ENCODE data around the gene POLR3B. TPM values are rescaled to one million over a fixed set of nuclear protein-coding genes. Genes with fewer than 3 reads are reported as not detected.
"Not testable (repeated sequence)": the region's sequence is repeated elsewhere in the genome, so short reads cannot be mapped to it uniquely, and the experiment has no call there.

The POLR3B gene
- polyA plus RNA-seq, 3 donors: 15.3 to 18.2 (median 15.8) TPM

DNA sequence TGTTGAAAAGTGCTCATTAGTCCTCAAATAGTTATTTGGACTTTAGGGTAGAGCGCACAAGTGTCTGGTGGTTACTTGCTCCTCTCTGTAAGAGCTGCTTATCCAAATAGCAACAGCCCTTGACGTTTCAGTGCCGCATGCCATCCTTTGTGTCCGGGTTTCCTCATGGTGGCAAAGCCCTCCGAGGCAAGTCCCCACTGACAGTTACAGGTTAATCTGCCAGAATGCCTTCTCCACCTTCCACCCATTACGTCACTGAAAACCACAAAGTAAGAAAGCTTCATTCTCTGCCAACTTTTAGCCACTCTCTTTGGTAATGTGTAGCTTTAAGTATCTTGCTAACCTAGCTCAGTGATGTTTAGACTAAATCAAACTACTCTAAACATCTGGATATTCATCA lies 78.6 kb downstream of the POLR3B start:
- DNase-seq (ENCODE audit: extremely low read depth in 1 of 11, low read depth in 9 of 11, low spot score in 4 of 11): no peak

DNA sequence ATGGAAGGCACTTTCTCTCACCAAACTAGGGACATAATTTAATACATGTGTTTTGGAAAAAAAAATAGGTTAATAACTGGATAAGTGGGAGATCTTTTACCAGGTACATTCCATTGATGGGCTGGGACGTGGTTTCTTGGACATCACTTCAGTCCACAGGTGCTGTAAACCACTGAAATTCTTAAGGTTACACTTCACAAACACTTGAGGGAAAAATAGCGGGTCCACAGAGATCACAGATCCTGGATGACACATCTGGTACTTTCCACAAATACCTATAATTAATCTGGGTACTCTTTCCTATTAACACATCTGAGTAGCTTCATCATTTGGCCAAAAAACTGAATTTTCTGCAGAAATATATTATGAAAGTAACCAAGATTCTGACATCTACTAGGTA lies 85.0 kb downstream of the POLR3B start:
- DNase-seq (ENCODE audit: extremely low read depth in 1 of 11, low read depth in 9 of 11, low spot score in 4 of 11): no peak

DNA sequence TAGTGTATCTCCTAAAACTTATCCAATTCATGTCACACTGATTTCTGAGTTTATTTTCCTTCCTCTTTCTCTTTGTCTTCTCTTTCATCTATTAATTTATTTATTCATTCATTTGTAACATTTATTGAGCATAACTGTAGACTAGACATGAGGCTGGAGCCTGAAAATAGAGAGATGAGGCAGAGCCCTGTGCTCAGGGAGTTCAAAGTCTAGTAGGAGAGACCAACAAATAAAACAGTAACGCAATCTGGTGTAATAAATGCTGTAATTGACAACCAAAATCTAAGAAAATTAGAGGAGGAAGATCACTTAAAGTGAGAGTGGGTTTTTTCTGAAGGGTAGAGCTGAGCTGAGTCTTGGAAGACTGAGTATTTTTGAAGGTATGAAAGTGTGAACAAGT lies 87.5 kb downstream of the POLR3B start:
- no peak for DNase-seq (ENCODE audit: extremely low read depth in 1 of 11, low read depth in 9 of 11, low spot score in 4 of 11)

DNA sequence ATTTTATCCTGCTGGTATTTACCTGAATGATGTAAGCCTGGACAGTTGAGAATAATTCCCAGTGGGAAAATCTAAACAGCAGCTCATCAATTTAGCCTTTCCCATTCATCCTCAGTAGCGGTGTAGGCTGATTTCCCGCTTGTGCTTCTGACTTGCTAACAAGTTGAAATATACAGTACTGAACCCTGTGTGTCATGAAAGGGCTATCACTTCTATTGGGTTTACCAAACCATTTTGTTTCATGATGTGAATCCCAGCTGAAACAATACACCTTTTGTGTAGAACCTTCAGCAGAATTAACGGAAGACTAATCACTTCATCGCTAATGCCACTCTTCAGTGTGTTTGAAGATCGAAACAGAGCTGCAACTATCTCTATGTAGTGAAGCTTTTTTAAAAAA lies 88.4 kb downstream of the POLR3B start:
- no peak for DNase-seq (ENCODE audit: extremely low read depth in 1 of 11, low read depth in 9 of 11, low spot score in 4 of 11)

DNA sequence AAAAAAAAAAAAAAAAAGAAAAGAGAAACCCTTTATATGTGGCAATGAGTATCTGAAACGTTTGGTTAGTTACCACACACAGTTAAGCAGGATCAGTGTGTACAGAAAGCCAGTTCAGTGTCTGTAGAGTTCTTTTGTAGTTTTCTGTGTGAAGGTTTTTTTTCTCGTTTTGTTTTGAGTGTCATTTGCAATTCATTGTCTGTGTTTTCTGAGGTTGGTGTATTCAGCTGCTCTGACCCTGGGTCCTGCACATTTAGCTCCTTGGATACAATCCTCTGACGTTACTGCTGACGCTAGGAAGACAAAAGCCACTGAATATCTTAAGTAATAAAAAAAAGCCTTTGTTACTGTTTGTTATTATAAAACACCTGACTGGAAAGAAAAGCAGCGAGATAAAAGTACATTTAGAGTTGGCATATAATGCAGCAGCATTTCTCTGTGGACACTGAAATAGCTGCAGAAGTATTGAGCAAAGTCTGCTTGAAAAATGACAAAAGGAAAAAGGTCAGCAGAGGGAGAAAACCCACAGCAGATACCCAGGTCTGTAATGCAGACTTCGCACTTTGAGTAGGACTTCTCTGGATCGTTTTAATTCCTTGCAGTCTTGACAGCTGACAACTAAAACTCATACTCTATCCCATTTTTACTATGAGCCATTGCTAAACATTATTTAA lies 89.0 kb downstream of the POLR3B start:
- no peak for DNase-seq (ENCODE audit: extremely low read depth in 1 of 11, low read depth in 9 of 11, low spot score in 4 of 11)

DNA sequence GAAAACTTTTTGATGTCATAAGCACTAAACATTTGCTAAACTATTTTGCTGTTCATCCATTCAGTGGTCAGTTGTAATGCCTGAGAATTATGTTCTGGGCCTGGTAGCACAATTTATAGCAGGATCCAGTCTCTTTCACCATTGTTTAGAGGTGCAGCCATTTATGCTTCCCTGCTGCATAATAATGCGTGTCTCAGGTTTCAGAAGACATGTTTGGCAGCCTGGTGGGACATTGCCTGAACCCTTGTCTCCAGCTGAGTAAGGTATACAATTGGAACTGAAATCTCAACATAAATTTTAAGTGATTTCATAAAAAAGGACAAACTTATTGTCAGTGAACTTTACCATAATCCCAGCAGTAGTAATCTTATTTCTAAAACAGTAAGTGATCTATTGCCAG lies 94.8 kb downstream of the POLR3B start:
- no peak for DNase-seq (ENCODE audit: extremely low read depth in 1 of 11, low read depth in 9 of 11, low spot score in 4 of 11)

DNA sequence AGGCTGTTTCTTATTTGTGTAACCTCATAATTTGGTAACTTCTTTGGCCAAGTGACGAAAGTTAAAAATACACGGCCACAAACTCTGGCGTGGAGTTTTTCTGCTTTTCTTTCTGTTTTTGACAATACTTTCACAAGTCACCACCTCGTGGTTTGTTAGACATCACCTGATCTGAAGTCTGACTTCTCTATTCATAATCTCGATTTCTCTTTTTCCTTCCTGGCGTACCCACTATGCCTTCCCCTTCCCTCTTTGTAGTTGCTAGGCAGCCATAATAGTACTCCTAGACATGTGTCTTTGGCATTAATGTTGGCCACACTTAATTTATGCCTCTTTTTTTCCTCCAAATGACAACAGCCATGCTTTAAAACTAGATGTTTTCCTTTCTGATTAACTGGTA lies 97.6 kb downstream of the POLR3B start:
- no peak for DNase-seq (ENCODE audit: extremely low read depth in 1 of 11, low read depth in 9 of 11, low spot score in 4 of 11)

DNA sequence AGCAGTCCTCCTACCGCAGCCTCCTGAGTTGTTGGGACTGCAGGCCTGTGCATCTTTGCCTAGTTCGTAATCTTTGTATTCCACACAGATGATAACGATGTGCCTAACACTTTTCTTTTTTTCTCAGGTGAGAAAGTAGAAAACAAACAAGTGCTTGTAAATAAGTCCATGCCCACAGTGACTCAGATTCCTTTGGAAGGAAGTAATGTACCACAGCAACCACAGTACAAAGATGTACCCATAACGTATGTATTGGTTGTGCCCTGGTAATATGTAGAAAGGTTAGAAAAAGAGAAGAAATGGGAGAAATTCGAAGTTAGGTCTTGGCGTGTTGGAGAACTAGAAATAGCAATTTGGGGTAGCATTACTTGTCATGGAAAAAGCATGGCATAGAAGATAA lies 101.6 kb downstream of the POLR3B start:
- DNase-seq (ENCODE audit: extremely low read depth in 1 of 11, low read depth in 9 of 11, low spot score in 4 of 11): no peak

DNA sequence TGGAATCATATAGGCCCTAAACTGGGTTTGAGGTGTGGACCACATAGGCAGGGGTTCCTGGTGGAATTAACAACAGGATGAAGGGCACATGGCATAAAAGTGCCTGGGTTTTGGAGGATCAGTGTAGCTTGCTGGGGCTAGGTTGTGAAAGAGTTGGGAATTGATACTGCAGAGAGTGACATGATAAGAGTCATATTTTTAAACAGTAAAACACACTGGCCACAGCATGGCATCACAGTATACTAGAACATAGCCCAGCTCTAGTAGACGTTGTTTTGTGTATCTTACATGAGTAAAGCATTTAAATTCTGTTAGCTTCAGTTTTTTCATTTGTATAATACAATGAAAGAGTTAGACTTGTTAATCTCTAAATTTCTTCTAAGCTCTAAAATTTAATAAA lies 102.0 kb downstream of the POLR3B start:
- no peak for DNase-seq (ENCODE audit: extremely low read depth in 1 of 11, low read depth in 9 of 11, low spot score in 4 of 11)

DNA sequence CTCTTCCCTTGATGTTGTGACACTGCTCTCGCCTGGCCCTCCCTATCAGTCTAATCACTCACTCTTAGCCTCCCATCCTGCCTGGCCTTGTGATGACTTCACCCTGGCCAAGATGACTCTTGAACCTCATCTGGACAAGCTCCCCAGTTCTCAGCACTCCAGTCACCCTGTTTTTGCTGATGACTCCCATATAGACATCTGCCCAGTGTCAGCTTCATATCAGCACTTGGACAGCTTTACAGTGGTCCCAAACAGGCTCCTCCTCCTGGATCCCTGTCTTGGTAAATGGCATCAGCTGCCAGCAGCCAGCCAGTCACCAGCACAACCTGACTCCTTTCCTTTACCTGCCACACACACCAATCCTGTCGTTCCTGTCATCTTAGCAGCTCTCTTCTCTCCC lies 104.2 kb downstream of the POLR3B start:
- DNase-seq (ENCODE audit: extremely low read depth in 1 of 11, low read depth in 9 of 11, low spot score in 4 of 11): no peak

DNA sequence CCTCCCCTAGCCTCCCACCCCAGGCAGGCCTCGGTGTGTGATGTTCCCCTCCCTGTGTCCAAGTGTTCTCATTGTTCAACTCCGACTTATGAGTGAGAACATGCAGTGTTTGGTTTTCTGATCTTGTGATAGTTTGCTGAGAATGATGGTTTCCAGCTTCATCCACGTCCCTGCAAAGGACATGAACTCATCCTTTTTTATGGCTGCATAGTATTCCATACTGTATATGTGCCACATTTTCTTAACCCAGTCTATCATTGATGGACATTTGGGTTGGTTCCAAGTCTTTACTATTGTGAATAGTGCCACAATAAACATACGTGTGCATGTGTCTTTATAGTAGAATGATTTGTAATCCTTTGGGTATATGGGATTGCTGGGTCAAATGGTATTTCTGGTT lies 108.1 kb downstream of the POLR3B start:
- DNase-seq (ENCODE audit: extremely low read depth in 1 of 11, low read depth in 9 of 11, low spot score in 4 of 11): not testable (repeated sequence)

DNA sequence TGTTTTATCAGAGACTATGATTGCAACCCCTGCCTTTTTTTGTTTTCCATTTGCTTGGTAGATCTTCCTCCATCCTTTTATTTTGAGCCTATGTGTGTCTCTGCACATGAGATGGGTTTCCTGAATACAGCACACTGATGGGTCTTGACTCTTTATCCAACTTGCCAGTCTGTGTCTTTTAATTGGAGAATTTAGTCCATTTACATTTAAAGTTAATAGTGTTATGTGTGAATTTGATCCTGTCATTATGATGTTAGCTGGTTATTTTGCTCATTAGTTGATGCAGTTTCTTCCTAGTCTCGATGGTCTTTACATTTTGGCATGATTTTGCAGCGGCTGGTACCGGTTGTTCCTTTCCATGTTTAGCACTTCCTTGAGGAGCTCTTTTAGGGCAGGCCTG lies 118.1 kb downstream of the POLR3B start:
- not testable (repeated sequence) for DNase-seq (ENCODE audit: extremely low read depth in 1 of 11, low read depth in 9 of 11, low spot score in 4 of 11)

DNA sequence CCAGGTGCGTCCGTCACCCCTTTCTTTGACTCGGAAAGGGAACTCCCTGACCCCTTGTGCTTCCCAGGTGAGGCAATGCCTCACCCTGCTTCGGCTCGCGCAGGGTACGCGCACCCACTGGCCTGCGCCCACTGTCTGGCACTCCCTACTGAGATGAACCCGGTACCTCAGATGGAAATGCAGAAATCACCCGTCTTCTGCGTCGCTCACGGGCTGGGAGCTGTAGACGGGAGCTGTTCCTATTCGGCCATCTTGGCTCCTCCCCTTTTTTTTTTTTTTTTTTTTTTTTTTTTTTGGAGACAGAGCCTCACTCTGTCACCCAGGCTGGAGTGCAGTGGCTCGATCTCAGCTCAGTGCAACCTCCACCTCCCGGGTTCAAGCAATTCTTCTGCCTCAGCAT lies 120.1 kb downstream of the POLR3B start:
- DNase-seq (ENCODE audit: extremely low read depth in 1 of 11, low read depth in 9 of 11, low spot score in 4 of 11): not testable (repeated sequence)

DNA sequence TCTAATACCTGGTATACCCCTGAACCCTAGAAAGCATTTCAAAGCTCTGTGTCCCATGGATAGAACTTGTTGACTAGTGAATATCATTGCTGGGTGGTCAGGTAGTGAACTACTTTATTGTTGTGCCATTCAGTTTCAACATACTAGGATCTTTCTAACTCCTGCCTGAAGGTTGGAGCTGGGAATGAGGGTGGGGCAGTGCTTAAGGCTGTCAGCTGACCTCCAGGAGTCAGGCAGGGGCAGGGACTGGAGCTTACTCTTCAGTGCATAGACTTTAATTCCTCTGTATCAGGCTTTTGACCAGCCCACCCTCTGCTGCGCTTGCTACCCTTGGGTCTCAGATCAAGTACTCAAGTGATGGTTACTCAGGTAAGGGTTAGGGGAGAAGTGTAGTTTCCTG lies 122.7 kb downstream of the POLR3B start:
- no peak for DNase-seq (ENCODE audit: extremely low read depth in 1 of 11, low read depth in 9 of 11, low spot score in 4 of 11)

DNA sequence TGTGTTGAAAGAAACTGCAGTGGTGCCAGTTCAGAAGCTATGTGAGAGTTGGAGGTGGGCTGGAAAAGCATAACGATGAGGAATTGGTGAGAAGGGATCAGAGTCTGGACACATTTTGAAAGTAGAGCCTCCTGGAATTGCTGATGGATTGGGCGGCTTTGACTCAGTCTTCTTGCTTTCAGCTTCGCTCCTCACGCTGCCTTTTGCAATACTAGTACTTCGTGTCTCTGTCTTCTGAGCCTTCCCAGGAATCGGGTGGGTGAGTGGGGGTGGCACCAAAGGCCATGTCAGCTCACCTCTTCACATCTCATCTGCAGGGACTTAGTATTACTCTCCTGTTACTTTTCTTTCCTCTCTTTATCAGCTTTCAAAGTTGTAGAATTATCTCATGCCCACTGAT lies 123.7 kb downstream of the POLR3B start:
- no peak for DNase-seq (ENCODE audit: extremely low read depth in 1 of 11, low read depth in 9 of 11, low spot score in 4 of 11)

DNA sequence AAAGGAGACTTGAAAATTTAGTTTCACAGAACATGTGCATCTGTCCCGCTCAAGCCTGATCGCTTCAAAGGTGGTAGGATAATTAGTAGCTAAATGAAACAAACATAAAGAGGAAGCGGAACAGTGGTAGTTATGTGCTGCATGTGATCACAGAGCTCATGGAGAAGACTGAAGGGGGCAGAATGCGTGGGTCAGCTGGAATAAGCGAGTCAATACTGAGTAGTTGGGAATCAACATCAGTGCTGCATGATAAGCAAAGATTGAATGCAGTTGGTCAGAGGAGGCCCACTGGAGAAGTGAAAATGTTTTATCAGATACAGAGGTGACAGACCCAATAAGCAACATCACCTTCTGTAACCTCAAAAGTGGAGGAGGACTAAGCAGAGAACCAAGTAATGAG lies 130.1 kb downstream of the POLR3B start:
- DNase-seq (ENCODE audit: extremely low read depth in 1 of 11, low read depth in 9 of 11, low spot score in 4 of 11): no peak

DNA sequence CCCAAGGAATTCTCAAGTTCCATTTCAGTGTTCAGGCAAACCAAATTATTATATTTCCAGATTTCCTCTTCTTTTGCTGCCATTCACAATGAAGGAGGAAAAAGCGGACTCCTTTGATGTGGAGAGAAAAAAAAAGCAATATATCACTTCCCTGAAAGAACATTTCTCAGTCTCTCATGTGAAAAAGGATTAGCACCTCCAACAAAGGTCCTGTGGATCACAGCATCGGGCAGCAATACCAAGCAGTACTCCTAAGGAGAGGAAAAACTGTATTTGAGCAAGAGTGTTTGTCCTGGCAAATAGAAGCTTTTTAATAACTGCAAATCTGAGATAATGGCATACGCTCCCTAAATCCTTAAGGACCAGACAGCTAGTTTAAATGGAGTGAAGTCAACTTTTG lies 131.3 kb downstream of the POLR3B start:
- DNase-seq (ENCODE audit: extremely low read depth in 1 of 11, low read depth in 9 of 11, low spot score in 4 of 11): no peak

DNA sequence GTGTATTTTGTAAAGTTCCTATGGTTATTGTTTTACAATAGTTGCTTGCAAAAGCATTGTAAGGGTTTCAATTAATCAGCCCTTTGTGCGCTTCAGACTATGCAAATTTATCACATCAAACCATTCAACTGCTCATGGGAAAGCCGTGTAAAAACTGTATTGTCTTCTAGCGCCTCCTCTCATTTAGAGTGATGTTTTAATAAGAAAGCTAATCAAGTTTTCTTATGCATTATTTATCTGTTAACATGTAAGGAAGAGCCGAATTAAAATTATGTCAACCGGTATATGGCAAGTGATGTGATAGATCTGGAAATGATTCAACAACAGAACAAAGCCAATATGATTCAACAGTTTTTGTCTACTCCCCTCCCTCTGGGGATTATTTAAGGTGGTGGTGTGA lies 132.7 kb downstream of the POLR3B start:
- DNase-seq (ENCODE audit: extremely low read depth in 1 of 11, low read depth in 9 of 11, low spot score in 4 of 11): no peak

DNA sequence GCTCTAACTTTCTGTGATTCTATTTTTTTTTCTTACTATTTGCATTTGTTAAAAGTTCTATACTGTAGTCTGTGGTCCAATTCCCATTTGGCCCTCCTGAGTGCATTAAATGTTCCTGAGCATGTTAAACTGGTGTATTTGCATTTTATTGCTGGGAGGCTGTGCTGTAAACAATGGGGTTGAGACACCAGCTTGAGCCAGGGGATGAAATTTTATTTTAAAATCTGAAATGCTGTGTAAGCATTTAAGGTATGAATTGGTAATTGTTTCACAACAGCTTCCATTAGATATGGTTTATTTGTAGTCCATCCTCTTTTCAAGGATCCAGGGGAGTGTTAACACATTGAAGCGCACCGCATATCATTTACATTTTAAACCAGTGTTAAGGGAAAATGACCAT lies 135.3 kb downstream of the POLR3B start:
- no peak for DNase-seq (ENCODE audit: extremely low read depth in 1 of 11, low read depth in 9 of 11, low spot score in 4 of 11)

DNA sequence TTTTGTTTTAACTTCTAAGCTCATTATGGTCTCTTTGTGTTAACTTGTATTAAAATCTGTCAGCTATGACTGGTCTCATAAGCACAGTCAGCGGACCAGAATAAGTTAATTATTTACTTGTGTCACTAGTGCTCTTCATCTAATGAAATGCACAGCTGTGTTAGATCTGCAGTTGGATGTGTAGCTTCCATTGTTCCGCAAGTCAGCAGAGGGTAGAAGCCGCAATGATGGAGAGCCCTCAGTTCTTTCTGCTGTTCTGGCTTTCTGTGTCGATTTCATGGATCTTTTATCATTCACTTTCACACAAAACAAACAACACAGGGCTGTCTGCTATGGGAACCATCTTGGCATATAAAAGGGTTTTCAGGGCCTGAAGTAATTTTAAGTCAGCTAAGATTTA lies 136.0 kb downstream of the POLR3B start:
- DNase-seq (ENCODE audit: extremely low read depth in 1 of 11, low read depth in 9 of 11, low spot score in 4 of 11): peak in 9 of 11 donors; percentile 16 to 67 (median 33)

DNA sequence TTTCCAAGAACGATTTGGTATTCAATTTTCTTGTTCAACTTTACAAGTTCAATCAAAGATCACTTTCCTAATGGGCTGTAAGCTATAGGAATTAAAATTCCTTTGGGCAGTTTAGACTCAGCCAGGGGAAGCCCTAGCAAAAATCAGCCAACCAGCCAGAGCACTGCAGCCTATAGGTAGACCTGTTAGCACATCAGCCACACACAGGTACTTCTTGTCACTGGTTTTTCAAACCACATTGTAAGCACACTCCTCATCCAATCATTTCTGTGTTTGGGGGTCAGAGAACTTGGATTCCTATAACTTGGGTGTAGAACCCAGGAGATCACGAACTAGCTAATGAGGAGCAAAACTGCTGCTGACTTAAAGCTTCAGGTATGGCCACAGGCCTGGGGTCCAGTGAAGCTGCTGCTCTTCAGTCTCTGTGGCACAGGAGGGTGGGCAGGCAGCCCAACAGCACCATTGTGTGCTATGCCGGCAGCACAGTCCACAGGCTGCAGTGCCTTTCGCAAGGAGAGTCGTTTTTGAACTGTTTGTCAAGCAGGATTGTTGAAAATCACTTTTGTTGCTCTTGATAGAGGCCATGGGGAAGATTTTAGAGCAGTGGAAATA lies 137.9 kb downstream of the POLR3B start:
- DNase-seq (ENCODE audit: extremely low read depth in 1 of 11, low read depth in 9 of 11, low spot score in 4 of 11): no peak

All from renal cortex interstitium (tissue), 11 donors.